GM19025 (cell line): ENCODE measurements around the gene RBMS3.

ENCODE experiments used
- ATAC-seq: cut with Tn5 transposase; IDR thresholded peaks from one replicate; pipeline ENCODE4 v1.9.1; 2021; ENCODE audit warnings: mild to moderate bottlenecking, low read depth, moderate library complexity; ENCODE audit not compliant: unreplicated experiment

The RBMS3 gene

DNA sequence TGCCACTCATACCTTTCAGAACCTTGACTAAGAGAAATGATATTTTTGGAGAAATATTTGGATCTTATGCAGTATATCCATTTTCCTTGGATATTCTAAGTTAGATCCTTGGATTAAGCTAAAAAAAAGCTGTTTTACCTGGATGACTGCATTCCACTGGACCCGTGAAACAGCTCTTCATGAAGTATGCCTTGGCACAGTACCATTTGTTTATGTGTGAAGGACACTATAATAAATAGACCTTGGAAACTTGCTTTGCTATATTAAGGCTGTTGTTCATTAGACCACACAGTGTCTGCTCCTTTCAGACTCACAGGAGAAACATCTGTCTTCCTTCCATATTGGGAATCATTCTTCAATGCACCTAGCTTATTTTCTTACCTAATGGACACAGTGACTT is 674.5 kb downstream of the RBMS3 start:
- no peak for ATAC-seq

DNA sequence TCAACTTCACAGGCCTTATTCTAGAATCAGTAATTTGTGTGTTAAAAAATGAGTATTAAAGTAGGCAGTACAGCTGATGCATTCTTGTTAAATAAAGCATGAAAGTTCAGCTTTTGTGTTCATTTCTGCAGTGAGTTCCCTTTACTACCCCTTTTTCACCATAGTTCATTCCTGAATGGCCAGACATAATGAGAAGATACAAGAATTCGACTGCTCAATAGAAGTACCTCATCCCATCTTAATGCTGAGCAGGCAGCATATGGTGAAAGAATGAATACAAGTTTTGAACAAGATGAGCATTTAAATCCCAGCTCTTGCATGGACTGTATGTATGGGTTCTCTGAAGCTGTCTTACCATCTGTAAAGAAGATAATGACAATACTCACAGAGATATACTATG is 677.9 kb downstream of the RBMS3 start:
- no peak for ATAC-seq

GRCh38 chr3:29971895-29972294 is 691.0 kb downstream of the RBMS3 start:
- no peak for ATAC-seq

DNA sequence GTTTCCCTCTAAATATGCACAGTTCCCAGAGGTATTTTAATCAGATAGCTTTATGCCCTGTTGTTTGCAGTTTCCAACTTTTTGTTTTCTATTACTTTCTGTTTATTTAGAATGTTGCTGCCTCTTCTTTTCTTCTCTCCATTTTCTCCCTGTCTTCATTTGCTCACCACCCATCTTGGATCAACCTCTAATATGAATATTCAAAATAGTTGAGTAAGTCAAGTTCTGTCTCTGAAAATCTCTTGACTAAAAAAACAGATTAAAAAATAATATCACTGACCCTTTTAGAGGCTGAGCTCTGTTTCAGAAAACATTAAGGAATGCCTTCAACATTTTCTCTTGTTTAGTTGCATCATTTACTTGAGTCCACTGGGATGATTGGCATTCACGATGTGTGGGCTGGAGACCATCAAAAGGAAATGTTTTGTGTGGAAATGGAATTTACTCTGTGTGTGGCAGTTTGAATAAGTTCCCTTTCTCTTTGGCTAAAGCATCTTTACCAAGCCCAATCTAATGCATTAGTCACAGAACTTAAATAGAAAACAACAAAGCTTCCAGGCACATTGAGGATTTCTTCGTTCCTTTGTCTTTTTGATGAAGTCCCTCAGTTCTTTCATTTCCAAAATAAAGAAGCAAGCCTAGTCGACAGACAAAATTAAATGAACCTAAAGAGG is 691.6 kb downstream of the RBMS3 start:
- no peak for ATAC-seq

DNA sequence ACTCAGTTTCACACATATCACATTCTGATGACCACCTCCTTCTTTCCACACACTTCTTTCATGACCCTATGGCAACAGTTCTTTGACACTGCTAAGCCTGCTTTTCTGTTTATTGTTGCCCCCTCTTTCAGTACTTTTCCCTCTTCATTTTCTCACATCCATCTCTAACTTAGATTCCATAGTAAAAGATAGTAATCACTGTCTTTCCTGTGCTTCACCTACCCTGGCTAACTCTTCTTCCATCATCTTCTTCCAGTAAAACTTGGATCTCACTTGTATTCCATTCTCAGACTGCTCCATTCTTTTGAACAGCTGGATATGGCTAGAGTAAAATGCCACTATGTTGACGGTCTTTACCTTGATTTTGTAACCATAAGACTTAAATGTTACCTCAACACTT is 692.9 kb downstream of the RBMS3 start:
- ATAC-seq: no peak

- no peak for ATAC-seq
Measured at GRCh38 chr3:29976871-29977270, 696.0 kb downstream of the RBMS3 start.

GRCh38 chr3:29977360-29977759 is 696.5 kb downstream of the RBMS3 start:
- no peak for ATAC-seq

GRCh38 chr3:29978036-29978435 is 697.2 kb downstream of the RBMS3 start:
- no peak for ATAC-seq

- ATAC-seq: no peak
Measured at GRCh38 chr3:29991198-29991597, 710.3 kb downstream of the RBMS3 start.

GRCh38 chr3:30002797-30003196 is 721.9 kb downstream of the RBMS3 start:
- no peak for ATAC-seq

DNA sequence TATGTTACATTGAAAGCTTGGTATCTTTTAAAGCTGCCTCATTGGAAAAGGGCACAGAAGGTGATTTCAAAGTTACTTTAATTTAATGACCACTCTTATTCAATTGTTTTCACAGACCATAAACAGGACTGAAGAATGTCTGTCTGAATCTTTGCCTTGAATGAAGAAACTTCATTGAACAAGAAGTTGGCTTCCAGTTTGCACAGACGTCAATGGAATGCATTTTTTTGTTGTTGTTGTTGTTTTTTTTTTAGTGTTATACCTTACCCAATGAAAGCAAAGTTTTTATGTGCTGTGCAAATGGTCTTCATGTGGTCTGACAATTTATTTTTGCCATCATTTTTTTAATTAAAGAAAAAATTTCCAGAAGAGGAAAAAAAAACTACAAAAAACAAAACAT is 722.9 kb downstream of the RBMS3 start:
- ATAC-seq: no peak

GRCh38 chr3:30004481-30004880 is 723.6 kb downstream of the RBMS3 start:
- no peak for ATAC-seq

- no peak for ATAC-seq
Measured at GRCh38 chr3:30006111-30006510, 725.2 kb downstream of the RBMS3 start.

GRCh38 chr3:30007668-30008067 is 726.8 kb downstream of the RBMS3 start:
- no peak for ATAC-seq

GRCh38 chr3:30011237-30011803 is 730.4 kb downstream of the RBMS3 start:
- no peak for ATAC-seq

- no peak for ATAC-seq
Measured at GRCh38 chr3:30012941-30013543, 732.2 kb downstream of the RBMS3 start.

- no peak for ATAC-seq
Measured at GRCh38 chr3:30017901-30018300, 737.0 kb downstream of the RBMS3 start.

DNA sequence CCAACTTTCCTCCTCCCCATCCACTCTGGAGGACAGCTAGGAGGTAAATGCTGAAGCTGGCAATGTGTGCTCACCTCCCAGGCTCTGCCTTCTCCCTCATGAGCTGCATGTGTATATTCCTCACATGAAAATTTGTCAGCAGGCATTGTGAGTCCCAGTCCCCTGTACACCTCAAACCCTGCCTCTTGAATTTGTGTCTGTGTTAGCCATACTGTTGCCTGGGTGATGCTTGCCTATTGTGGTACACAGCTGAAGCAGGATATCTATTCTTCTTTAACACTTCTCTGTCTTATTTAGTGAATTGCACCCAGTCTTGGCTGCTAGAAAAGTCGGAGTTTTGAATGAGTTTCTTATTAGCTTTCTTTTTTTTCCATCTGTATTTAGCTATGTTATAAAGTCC is 739.5 kb downstream of the RBMS3 start:
- ATAC-seq: no peak

DNA sequence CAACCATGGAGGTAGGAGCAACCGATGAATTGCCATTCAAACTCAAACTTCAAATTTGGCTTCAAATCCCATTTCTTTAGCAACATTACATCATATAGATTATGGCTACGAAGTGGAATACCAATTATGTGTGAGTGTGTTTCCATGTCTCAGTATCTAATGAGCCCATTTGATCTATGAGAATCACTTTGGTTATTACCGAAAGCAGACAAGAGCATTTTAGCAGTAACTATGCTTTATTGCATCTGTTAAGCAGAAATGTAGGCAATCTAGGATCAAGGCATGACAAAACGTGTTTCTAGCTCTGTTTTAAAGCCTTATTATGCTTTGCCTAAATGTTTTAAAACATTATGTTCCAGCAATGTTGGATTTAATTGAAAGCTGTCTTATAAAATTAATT is 743.6 kb downstream of the RBMS3 start:
- no peak for ATAC-seq

- ATAC-seq: no peak
Measured at GRCh38 chr3:30026851-30027250, 746.0 kb downstream of the RBMS3 start.

DNA sequence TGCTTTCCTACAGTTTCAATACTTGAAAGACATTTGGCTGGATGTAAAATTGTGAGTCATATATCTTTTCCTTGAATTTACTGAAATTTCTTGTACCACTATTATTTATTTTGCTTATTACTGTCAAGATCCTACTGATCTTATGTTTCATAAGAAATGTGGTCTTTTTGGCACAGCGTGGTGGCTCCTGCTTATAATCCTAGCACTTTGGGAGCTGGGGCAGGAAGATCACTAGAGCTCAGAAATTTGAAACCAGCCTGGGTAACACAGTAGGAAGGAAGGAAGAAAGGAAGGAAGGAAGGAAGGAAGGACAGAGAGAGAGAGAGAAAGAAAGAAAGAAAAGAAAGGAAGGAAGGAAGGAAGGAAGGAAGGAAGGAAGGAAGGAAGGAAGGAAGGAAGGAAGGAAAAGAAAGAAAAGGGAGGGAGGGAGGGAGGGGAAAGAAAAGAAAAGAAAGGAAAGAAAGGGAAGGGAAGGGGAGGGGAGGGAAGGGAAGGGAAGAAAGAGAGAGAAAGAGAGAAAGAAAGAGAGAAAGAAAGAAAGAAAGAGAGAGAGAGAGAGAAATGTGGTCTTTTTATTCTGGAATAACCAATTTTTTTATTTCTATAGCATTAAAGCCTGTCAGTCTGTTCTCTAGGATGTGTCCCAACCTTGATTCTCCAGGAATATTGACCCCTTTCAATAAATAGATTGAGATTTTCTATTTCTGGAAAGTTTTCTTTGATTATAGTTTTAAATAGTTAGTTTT is 753.5 kb downstream of the RBMS3 start:
- no peak for ATAC-seq
